NT2/D1 (cell line): ENCODE results near the gene HMGCR.

Experiments
- SUZ12 ChIP-seq: IDR thresholded peaks from 2 replicates; pipeline ENCODE4 v1.6.1; 2011; ENCODE audit not compliant: insufficient read length, insufficient read depth; ENCODE audit errors: extremely low read depth
- YY1 ChIP-seq: IDR thresholded peaks from 2 replicates; pipeline ENCODE4 v1.6.1; 2011; ENCODE audit not compliant: insufficient read length, insufficient read depth
- ZNF274 ChIP-seq: IDR thresholded peaks from 2 replicates; pipeline ENCODE4 v1.6.1; 2011; ENCODE audit warnings: mild to moderate bottlenecking, low read depth, low read length

DNA sequence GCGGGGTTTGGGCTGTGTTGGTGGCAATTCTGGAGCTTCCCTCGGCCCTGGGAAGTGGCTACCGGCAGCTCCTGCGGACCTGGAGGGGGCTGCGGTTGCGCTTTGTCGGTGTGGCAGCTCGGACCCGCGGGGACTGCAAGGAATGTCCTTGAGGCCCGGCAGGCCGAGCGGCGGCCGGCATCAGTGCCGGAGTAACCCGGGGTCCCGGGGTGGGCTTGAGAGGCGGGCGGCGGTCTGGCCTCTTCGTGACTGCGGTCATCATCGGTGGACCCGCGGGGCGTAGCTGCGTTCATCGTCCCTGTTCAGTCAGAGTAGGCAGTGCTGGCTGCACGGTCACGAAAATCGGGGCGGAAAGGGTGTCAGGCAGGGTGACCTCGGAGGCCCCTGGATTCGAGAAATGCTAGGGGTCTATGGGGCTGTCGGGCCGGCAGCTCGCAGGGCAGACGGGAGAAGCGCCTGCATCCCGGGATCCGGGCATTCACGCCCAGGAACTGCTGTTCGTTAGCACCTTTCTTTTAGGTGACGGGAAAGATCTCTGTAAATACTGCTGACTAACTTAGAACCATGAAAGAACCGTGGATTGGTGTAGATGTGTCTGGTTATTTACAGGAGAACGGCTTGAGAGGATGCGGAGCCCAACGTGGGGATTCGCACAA lies 474 bp downstream of the HMGCR start:
- TF ChIP-seq ZNF274 (no peak), SUZ12 (no peak), YY1 (no peak)
